Smooth muscle cell (in vitro differentiated cells): Measurements from ENCODE around the gene TRIML2. TPM values are rescaled to one million over a fixed set of nuclear protein-coding genes. Genes with fewer than 3 reads are reported as not detected.

Experiments
- DNase-seq: peaks from one replicate; lab custom pipeline; 2025; ENCODE audit not compliant: unreplicated experiment; lab: John Stamatoyannopoulos, UW
- H2AFZ ChIP-seq: fragments of 200-600 bp; sonication (generic); 2 replicates; pipeline ENCODE4 v1.6.0; 2016; ENCODE audit warnings: antibody characterized with exemption, low read depth, mild to moderate bottlenecking
- H3F3A ChIP-seq: fragments of 200-600 bp; sonication (generic); 2 replicates; pipeline ENCODE4 v1.6.0; 2017; ENCODE audit warnings: antibody characterized with exemption, low read depth
- H3K27ac ChIP-seq: fragments of 200-600 bp; sonication (generic); 2 replicates; pipeline ENCODE4 v1.5.1; 2016; ENCODE audit warnings: low read depth, mild to moderate bottlenecking
- H3K27me3 ChIP-seq: fragments of 200-600 bp; sonication (generic); 2 replicates; pipeline ENCODE4 v1.6.1; 2016; ENCODE audit warnings: low read depth, mild to moderate bottlenecking
- H3K36me3 ChIP-seq: fragments of 200-600 bp; sonication (generic); 2 replicates; pipeline ENCODE4 v1.5.1; 2016; ENCODE audit warnings: low read depth
- H3K4me1 ChIP-seq: fragments of 200-600 bp; sonication (generic); 2 replicates; pipeline ENCODE4 v1.5.1; 2016; ENCODE audit warnings: low read depth
- H3K4me2 ChIP-seq: fragments of 200-600 bp; sonication (generic); 2 replicates; pipeline ENCODE4 v1.6.0; 2016; ENCODE audit warnings: mild to moderate bottlenecking
- H3K4me3 ChIP-seq: fragments of 200-600 bp; sonication (generic); 2 replicates; pipeline ENCODE4 v1.5.1; 2016; ENCODE audit warnings: mild to moderate bottlenecking
- H3K79me2 ChIP-seq: fragments of 200-600 bp; sonication (generic); 2 replicates; pipeline ENCODE4 v1.6.0; 2016; ENCODE audit warnings: low read depth, mild to moderate bottlenecking
- H3K9ac ChIP-seq: fragments of 200-600 bp; sonication (generic); 2 replicates; pipeline ENCODE4 v1.6.0; 2016; ENCODE audit warnings: low read depth
- H3K9me3 ChIP-seq: fragments of 200-600 bp; sonication (generic); replicated peaks from 2 replicates; pipeline ENCODE4 v1.5.1; 2016; ENCODE audit warnings: low read depth
- H4K20me1 ChIP-seq: fragments of 200-600 bp; sonication (generic); 2 replicates; pipeline ENCODE4 v1.6.0; 2016; ENCODE audit warnings: low read depth
- whole genome bisulfite sequencing: methylation state at CpG from one replicate; pipeline ENCODE4 v1.1.7; 2016; ENCODE audit warnings: low lambda C conversion rate; 5-methylcytosine and 5-hydroxymethylcytosine counted together
- polyA plus RNA-seq: library from polyadenylated mRNA; unstranded; fragments of >200 nt; fragmentation: Nextera tagmentation; extraction: Ambion mirVana; gene quantifications from 2 replicates; pipeline ENCODE4 v1.2.1, GENCODE V29; 2016
- small RNA-seq: library from RNA; depleted of rRNA; stranded (forward); fragments of <200 nt; gene quantifications from one replicate; pipeline ENCODE3, GENCODE V24; 2014
- total RNA-seq: library from RNA; depleted of rRNA; stranded (reverse); fragments of >200 nt; gene quantifications from 2 replicates; pipeline ENCODE4 v1.2.3, GENCODE V29; 2014
- TF ChIP-seq, protein P1 (sequence below): fragments of 200-600 bp; sonication (generic); IDR thresholded peaks from 2 replicates; pipeline ENCODE4 v1.5.1; 2017; ENCODE audit warnings: borderline replicate concordance, mild to moderate bottlenecking, antibody characterized with exemption; ENCODE audit not compliant: insufficient read depth, poor library complexity, severe bottlenecking

The TRIML2 gene
- total and polyA plus RNA-seq, 2 experiments from 2014 or later = 2.7 to 5.1 TPM

DNA sequence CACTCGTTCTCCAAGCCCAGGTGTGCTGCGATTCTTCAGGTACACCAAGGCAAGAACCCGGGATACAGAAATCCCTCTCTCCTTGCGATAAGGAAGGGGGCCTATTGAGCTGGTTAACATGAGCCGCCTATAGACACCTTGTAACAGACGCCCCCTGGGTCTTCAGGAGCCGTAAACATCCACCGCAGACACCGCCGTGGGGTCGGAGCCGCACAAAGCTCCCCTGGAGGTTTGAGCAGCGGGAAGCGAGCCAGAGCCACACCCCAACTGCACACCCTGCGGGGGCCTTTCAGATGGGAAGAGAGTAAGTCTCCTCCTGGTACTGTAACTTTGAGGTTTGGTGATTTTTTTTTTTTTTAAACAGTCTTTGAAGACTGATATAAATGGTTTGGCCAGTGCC lies 67.2 kb downstream of the TRIML2 start:
- TF ChIP-seq, protein P1, sequence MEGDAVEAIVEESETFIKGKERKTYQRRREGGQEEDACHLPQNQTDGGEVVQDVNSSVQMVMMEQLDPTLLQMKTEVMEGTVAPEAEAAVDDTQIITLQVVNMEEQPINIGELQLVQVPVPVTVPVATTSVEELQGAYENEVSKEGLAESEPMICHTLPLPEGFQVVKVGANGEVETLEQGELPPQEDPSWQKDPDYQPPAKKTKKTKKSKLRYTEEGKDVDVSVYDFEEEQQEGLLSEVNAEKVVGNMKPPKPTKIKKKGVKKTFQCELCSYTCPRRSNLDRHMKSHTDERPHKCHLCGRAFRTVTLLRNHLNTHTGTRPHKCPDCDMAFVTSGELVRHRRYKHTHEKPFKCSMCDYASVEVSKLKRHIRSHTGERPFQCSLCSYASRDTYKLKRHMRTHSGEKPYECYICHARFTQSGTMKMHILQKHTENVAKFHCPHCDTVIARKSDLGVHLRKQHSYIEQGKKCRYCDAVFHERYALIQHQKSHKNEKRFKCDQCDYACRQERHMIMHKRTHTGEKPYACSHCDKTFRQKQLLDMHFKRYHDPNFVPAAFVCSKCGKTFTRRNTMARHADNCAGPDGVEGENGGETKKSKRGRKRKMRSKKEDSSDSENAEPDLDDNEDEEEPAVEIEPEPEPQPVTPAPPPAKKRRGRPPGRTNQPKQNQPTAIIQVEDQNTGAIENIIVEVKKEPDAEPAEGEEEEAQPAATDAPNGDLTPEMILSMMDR = no peak
- Histone ChIP-seq H3F3A (no peaks in the 10 kb centered on the region), H3K27ac (no peak overlapping the region), H3K4me1 (no peaks in the 10 kb centered on the region), H3K9me3 (no peaks in the 10 kb centered on the region), H3K9ac (no peak overlapping the region), H3K36me3 (no peaks in the 10 kb centered on the region), H3K27me3 (no peaks in the 10 kb centered on the region), H4K20me1 (no peaks in the 10 kb centered on the region), H3K79me2 (no peaks in the 10 kb centered on the region), H3K4me2 (no peak overlapping the region), H3K4me3 (no peak overlapping the region), H2AFZ (no peak overlapping the region)
- WGBS = 93% methylated on average over 15 of the region's 15 CpGs
- no peak for DNase-seq

DNA sequence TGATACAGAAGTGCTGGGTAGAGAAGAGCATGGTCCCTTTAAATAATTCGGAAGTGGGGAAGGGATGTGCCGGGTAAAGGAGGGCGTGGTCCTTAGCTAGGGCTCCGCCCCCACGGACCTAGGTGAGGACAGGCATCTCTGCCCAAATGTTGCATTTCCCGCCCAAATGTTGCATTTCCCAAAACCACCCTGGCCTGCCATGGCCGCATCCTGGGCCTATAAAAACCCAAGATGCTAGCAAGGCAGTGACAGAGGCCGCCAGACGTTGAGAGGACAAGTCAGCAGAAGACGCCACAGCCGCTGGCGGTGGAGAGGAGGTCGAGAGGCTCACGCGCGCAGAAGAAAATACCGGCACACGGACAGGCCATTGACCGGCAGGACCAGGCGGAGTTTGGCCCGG lies 67.7 kb downstream of the TRIML2 start:
- Histone ChIP-seq H3K27me3 (no peaks in the 10 kb centered on the region), H3K4me3 (no peak overlapping the region), H3K36me3 (no peaks in the 10 kb centered on the region), H3K4me2 (no peak overlapping the region), H4K20me1 (no peaks in the 10 kb centered on the region), H3F3A (no peaks in the 10 kb centered on the region), H3K4me1 (no peaks in the 10 kb centered on the region), H3K9ac (no peak overlapping the region), H3K9me3 (no peaks in the 10 kb centered on the region), H3K27ac (no peak overlapping the region), H3K79me2 (no peaks in the 10 kb centered on the region), H2AFZ (no peak overlapping the region)
- TF ChIP-seq, protein P1 = no peak
- 95% methylated on average over 21 of the region's 21 CpGs for WGBS
- no peak for DNase-seq

Small RNA genes lying within 50 kb of the gene (small RNA-seq; reads per million reads assigned to genes)
- not detected for gene RNU6-173P

Other genes starting within 250 kb of the TRIML2 start
- 30.4 and 31.5 TPM in 2 replicates for gene ZFP42, start 113.8 kb downstream of the TRIML2 start, total RNA-seq
- 15.7 and 24.0 TPM in 2 replicates for gene ZFP42, start 113.8 kb downstream of the TRIML2 start, polyA plus RNA-seq
- gene TRIML1, start 29.8 kb upstream of the TRIML2 start, total RNA-seq = not detected in 2 replicates
- gene TRIML1, start 29.8 kb upstream of the TRIML2 start, polyA plus RNA-seq = not detected in 2 replicates